Central memory CD8-positive, alpha-beta T cell (primary cell): Measurements from ENCODE around the gene PRKCA.

Experiments
- ATAC-seq: fragments of 150-1000 bp; cut with Tn5 transposase; replicated peaks from 2 replicates; pipeline ENCODE4 v1.10.0; 2022; ENCODE audit warnings: mild to moderate bottlenecking, moderate FRiP score, moderate number of reproducible peaks; ENCODE audit not compliant: poor library complexity, severe bottlenecking; ENCODE audit errors: extremely low read depth
- DNase-seq, 2 donors: peaks; one replicate each; pipeline ENCODE4 v3.0.0; 2021; ENCODE audit warnings: low spot score in 2 of 2
- H3K27ac Mint-ChIP-seq: one replicate; pipeline ENCODE4 v1.8.0; 2022; ENCODE audit warnings: low read depth, mild to moderate bottlenecking, moderate library complexity, mixed read lengths
- H3K27me3 Mint-ChIP-seq: one replicate; pipeline ENCODE4 v1.8.0; 2022; ENCODE audit warnings: mixed read lengths
- H3K36me3 Mint-ChIP-seq: one replicate; pipeline ENCODE4 v1.8.0; 2022; ENCODE audit warnings: mild to moderate bottlenecking, moderate library complexity, mixed read lengths; ENCODE audit not compliant: insufficient read depth
- H3K4me1 Mint-ChIP-seq: one replicate; pipeline ENCODE4 v1.8.0; 2022; ENCODE audit warnings: mixed read lengths
- H3K4me3 Mint-ChIP-seq: one replicate; pipeline ENCODE4 v1.8.0; 2022; ENCODE audit warnings: mild to moderate bottlenecking, moderate library complexity, mixed read lengths
- H3K9me3 Mint-ChIP-seq: one replicate; pipeline ENCODE4 v1.8.0; 2022; ENCODE audit warnings: mixed read lengths

PRKCA gene

DNA sequence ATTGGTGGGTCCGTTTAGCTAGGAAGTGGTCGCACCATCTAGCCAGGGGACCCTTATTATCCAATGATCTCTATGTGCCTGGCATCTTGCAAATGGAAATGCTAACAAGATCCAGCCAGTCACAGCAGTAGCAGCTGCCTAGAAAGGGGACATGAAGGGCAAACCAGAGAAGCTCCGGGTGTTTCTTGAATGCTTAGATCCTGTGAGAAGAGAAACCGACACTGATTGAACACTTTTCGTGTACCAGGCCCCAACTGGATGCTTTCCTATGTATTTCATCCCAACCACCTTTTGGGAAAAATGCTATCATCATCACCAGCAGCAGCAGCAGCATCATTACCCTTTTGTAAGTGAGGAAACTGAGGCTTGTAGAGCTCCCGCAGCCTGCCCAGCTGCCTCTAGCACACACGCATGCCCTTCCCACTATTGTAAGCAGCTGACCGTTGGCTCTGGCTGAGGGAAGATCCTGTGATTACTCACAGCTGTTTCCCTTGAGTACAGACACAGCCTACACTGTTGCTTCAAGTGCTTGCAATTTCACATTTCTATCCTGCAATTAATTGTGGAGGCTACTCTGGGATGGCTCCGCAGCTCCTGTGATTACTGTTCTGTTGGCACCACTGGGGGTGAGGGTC, 351.8 kb downstream of the PRKCA start:
- ATAC-seq (no peak), DNase-seq (no peak)
- Mint-ChIP-seq H3K36me3 (peaks cover 5% of the 10 kb centered on the region), H3K4me3 (no peak overlapping the region), H3K27ac (no peak overlapping the region), H3K9me3 (no peaks in the 10 kb centered on the region), H3K27me3 (no peaks in the 10 kb centered on the region), H3K4me1 (peaks cover 7% of the 10 kb centered on the region)

DNA sequence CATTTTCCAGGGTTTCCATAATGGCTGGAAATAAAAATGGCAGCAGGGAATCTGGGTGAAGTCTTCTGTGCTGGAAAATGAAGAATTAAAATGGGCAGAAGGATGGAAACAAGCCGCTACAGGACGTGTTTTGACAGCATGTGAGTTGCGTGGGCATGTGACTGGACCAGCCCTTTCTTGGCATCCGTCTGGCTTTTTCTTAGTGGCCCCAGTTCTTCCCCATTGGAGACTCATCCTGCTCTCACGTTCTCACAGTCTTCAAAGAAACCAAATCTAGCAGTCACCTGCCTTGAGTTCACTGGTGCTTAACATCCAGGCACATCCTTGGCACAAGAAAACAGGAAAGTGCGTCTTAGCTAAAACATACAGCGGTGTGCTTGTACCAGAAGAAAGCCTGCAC, 352.4 kb downstream of the PRKCA start:
- H3K36me3 Mint-ChIP-seq = peaks cover 5% of the 10 kb centered on the region
- no peaks in the 10 kb centered on the region for H3K27me3 Mint-ChIP-seq
- H3K4me3 Mint-ChIP-seq = no peak overlapping the region
- DNase-seq (no peak), ATAC-seq (no peak)
- no peak overlapping the region for H3K27ac Mint-ChIP-seq
- no peaks in the 10 kb centered on the region for H3K9me3 Mint-ChIP-seq
- peaks cover 2% of the 10 kb centered on the region for H3K4me1 Mint-ChIP-seq

DNA sequence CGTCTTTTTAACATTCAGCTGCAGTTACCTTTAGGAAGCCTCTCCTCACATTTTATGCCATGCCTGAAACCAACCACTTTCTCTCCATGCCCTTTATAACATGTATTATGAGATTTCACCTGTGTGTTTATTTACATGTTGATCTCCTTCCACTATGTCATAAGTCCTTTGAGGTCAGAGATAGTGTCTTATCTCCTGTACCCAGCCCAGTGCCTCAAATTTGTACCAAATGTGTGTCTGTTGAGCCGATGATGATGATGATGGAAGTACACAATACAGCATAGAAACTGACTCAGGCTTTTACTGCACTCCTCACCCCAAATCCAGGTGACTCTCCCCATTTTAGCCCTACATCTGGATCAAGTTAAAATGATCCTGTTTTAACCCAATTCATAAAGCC, 353.0 kb downstream of the PRKCA start:
- no peaks in the 10 kb centered on the region for H3K27me3 Mint-ChIP-seq
- no peak overlapping the region for H3K4me3 Mint-ChIP-seq
- no peak for ATAC-seq
- no peak overlapping the region for H3K27ac Mint-ChIP-seq
- no peak for DNase-seq
- H3K4me1 Mint-ChIP-seq = no peaks in the 10 kb centered on the region
- no peaks in the 10 kb centered on the region for H3K9me3 Mint-ChIP-seq
- peaks cover 5% of the 10 kb centered on the region for H3K36me3 Mint-ChIP-seq

DNA sequence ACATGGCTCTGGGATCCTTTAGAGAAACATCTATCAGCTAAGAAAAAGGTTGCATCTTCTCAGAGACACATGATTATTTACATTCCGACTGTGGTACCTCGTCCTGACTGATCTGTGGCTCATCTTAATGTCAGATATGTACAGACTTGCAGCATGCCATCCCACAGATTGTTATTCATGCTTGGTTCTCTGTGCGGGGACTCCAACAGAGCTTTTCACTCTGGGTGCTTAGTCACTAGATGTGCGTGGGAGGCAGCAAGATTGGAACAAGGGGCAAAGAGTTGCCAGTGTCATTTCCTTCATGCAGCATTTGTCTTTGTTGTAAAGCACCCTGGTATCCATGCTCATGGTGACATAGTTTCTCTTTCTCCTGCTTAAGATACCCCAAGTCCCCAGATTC, 353.4 kb downstream of the PRKCA start:
- Mint-ChIP-seq H3K27me3 (no peaks in the 10 kb centered on the region), H3K4me1 (no peaks in the 10 kb centered on the region), H3K36me3 (peaks cover 5% of the 10 kb centered on the region), H3K27ac (no peak overlapping the region), H3K9me3 (no peaks in the 10 kb centered on the region), H3K4me3 (no peak overlapping the region)
- DNase-seq (no peak), ATAC-seq (no peak)

DNA sequence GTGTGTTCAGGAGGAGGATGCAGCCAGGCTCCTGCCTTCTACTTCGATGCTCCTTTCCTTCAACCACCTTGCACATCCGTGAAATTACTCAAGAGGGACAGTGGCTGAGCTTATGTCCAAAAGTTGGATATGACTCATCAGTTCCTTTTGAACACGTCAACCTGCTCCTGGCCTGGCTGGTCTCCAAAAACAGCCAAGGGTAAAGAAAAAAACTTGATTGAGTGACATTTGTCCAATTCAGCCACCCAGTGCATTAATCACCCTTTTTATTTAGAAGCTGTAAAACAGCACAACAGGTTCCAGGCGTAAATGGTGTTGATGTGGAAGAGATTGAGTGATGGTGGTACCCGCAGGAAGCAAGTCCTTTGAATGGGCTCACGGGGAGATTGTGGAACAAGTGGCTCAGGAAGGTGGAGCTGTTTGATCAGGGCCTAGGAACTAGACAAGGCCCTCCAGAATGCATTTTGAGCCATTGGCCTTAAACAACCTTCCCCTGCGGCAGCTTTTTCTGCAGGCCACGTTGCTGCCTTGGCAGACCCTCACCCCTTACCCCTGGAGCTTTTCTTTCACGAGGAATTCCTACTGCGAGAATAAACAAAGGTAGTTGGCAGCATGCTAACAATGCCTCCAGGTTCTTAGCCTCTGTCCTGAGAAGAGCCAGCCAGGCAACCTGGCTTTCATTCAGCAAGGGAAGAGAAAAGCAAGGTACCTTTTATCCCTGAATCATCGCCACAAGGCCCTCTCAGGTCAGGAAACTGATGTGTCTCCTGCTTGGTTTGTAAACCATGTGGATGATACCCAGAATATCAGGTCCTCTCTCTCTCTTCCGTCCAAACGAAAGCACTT, 359.2 kb downstream of the PRKCA start:
- no peak for DNase-seq
- H3K4me1 Mint-ChIP-seq = peaks cover 13% of the 10 kb centered on the region

DNA sequence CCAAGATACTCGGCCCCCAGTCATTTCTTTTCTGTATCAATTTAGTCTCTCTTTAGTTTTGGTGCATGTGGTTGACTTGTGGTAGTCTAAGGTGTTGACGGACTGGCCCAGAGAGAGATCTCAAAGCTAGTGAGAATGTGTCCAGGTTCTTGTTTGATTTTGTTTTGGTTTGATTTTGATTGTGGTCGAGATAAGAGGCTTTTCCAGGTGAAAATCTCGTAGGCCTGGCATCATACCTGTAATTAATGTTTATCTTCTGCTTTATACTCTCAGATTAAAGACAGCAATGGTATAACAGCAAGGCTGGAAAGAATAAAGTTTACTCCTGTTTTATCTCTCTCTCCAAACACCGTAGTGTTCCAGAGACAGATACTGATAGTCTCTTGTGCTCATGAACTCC, 360.1 kb downstream of the PRKCA start:
- no peak for DNase-seq
- peaks cover 3% of the 10 kb centered on the region for H3K36me3 Mint-ChIP-seq
- ATAC-seq = no peak
- no peaks in the 10 kb centered on the region for H3K27me3 Mint-ChIP-seq
- H3K27ac Mint-ChIP-seq = no peak overlapping the region
- no peak overlapping the region for H3K4me3 Mint-ChIP-seq
- no peaks in the 10 kb centered on the region for H3K9me3 Mint-ChIP-seq
- H3K4me1 Mint-ChIP-seq = peaks cover 22% of the 10 kb centered on the region

More for the DNA sequence above, 359.2 kb downstream of the PRKCA start:
- H3K4me3 Mint-ChIP-seq = no peak overlapping the region
- peaks cover 3% of the 10 kb centered on the region for H3K36me3 Mint-ChIP-seq
- no peaks in the 10 kb centered on the region for H3K27me3 Mint-ChIP-seq
- no peak for ATAC-seq
- H3K9me3 Mint-ChIP-seq = no peaks in the 10 kb centered on the region
- no peak overlapping the region for H3K27ac Mint-ChIP-seq

DNA sequence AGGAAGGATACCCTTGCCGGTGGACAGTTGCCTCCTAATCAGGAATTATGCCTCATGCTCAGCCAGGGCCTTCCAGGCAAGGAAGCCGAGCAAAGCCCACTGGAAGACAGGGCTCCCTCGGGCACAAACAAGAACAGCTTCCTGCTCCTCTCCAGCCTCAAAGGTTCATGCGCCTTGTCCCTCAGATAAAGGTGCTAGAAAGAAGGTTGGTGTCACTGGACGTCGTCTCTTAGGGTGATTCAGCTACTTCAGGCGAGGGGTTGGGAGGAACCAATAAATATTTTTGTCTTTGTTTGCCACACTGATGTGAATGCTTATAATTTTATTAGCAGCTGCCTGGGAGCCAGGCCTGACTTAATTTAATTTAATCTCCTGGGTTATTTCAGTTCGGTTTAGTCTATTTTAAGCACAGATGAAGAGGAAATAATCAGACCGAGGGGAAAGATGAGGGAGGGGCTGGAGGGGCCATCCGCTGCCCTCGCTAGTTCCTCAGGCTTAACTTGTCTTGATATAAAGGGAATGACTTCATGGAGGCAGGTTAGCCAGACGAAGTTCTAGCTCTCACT, 360.7 kb downstream of the PRKCA start:
- H3K27me3 Mint-ChIP-seq = no peaks in the 10 kb centered on the region
- no peak overlapping the region for H3K27ac Mint-ChIP-seq
- H3K9me3 Mint-ChIP-seq = no peaks in the 10 kb centered on the region
- H3K4me3 Mint-ChIP-seq = no peak overlapping the region
- no peak for DNase-seq
- H3K36me3 Mint-ChIP-seq = no peaks in the 10 kb centered on the region
- H3K4me1 Mint-ChIP-seq = peaks cover 27% of the 10 kb centered on the region
- ATAC-seq = no peak

DNA sequence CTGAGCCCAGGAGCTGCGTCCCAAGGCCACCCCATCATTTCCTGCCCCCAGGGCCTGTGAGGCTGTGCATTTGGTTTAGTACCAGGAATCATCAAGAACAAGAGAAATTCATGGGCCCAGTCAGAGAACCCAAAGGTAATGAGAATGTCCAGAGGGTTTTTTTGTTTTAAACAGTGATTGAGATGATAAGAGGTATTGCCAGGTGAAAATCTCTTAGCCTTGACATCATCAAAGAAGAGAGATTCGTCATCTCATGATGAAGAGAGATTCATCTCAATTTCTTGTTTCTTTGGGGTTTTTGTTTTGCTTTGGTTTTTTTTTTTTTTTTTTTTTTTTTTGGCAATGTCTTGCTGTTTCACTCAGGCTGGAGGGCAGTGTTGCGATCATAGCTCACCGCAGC, 361.9 kb downstream of the PRKCA start:
- no peak for DNase-seq
- Mint-ChIP-seq H3K27me3 (peaks cover 7% of the 10 kb centered on the region), H3K9me3 (no peaks in the 10 kb centered on the region), H3K27ac (no peak overlapping the region), H3K4me1 (peaks cover 27% of the 10 kb centered on the region), H3K36me3 (no peaks in the 10 kb centered on the region), H3K4me3 (no peak overlapping the region)
- ATAC-seq = no peak

DNA sequence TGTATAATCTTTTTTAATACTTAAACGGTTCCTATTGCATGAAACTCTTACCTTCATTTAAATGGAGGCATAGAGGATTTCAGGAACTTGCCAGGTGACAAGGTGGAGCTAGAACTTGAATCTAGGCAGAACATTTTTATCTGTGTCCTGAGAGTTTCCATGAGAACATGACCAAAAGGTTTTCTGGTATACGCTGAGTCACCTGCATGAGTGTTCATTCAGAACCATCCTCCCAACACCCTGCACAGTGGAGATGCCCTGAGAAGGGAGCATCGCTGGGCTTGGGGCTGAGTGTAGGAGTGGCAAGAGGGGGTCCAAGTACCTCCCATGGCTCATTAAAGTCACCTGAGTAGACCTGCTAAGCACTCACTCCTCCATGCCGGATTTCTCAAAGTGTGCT, 362.8 kb downstream of the PRKCA start:
- H3K36me3 Mint-ChIP-seq = no peaks in the 10 kb centered on the region
- peaks cover 27% of the 10 kb centered on the region for H3K4me1 Mint-ChIP-seq
- H3K27me3 Mint-ChIP-seq = peaks cover 7% of the 10 kb centered on the region
- H3K27ac Mint-ChIP-seq = no peak overlapping the region
- no peak for DNase-seq
- ATAC-seq = no peak
- no peaks in the 10 kb centered on the region for H3K9me3 Mint-ChIP-seq
- H3K4me3 Mint-ChIP-seq = no peak overlapping the region

DNA sequence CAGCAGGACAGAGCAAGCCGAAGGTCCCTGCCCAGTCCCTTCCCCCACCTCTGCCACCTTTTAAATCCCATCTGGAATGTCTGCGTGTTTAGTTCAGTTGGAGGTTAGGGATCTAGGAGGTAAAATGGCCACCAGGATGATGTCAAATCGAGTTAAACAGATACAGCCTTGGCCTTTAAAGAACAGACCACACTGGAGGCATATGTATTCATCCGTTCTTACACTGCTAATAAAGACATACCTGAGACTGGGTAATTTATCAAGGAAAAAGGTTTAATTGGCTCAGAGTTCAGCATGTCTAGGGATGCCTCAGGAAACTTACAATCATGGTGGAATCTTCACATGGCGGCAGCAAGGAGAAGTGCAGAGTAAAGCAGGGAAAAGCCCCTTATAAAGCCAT, 364.7 kb downstream of the PRKCA start:
- Mint-ChIP-seq H3K36me3 (no peaks in the 10 kb centered on the region), H3K4me1 (peaks cover 27% of the 10 kb centered on the region), H3K9me3 (no peaks in the 10 kb centered on the region), H3K27me3 (peaks cover 7% of the 10 kb centered on the region), H3K27ac (peak overlapping the region; percentile 16), H3K4me3 (no peak overlapping the region)
- DNase-seq (no peak), ATAC-seq (no peak)

DNA sequence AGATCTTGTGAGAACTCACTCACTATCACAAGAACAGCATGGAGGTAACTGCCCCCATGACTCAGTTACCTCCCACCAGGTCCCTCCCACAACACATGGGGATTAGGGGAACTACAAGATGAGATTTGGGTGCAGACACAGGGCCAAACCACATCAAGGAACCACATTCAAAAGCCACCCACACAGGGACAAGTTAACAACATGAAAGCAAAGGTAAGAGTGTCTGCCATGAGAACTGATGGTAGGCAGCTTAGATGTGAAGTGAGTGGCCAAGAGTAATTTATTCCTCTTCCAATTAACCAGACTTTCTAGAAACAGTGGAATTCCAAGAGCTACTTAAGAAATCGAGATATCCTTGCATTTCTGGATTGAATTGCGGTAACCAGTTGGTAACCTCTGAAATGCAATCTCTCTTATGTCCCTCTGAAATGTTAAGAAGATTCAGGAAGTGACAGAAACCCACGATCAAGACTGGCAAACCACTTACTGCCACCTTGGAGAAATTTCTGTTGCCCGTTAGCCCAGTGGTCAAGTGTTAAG, 365.1 kb downstream of the PRKCA start:
- no peaks in the 10 kb centered on the region for H3K36me3 Mint-ChIP-seq
- peaks cover 27% of the 10 kb centered on the region for H3K4me1 Mint-ChIP-seq
- ATAC-seq (peak; percentile 86), DNase-seq (peak in 1 of 2 donors; percentile 10)
- peaks cover 7% of the 10 kb centered on the region for H3K27me3 Mint-ChIP-seq
- peak overlapping the region; percentile 16 for H3K27ac Mint-ChIP-seq
- H3K4me3 Mint-ChIP-seq = no peak overlapping the region
- H3K9me3 Mint-ChIP-seq = no peaks in the 10 kb centered on the region

DNA sequence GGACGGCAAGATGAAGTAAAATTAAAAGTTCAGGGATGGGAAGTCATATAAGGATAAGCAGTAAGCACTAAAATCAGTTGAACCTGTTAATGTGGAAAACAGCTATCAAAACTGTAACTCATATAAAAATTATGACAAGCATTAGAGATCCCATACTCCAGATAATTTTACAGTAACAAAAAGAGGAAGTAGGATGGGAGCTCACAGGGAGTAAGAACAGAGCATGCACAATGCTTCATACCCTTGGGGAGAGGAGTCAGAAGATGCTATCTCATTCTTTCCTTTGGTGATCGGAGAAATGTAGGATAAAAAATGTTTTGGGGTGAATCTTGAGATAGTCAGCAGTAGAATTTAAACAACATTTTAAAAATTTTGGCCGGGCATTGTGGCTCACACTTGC, 367.8 kb downstream of the PRKCA start:
- H3K4me3 Mint-ChIP-seq = no peak overlapping the region
- no peak overlapping the region for H3K27ac Mint-ChIP-seq
- no peaks in the 10 kb centered on the region for H3K9me3 Mint-ChIP-seq
- ATAC-seq = no peak
- peaks cover 37% of the 10 kb centered on the region for H3K4me1 Mint-ChIP-seq
- H3K27me3 Mint-ChIP-seq = peaks cover 7% of the 10 kb centered on the region
- peaks cover 2% of the 10 kb centered on the region for H3K36me3 Mint-ChIP-seq
- DNase-seq = no peak

DNA sequence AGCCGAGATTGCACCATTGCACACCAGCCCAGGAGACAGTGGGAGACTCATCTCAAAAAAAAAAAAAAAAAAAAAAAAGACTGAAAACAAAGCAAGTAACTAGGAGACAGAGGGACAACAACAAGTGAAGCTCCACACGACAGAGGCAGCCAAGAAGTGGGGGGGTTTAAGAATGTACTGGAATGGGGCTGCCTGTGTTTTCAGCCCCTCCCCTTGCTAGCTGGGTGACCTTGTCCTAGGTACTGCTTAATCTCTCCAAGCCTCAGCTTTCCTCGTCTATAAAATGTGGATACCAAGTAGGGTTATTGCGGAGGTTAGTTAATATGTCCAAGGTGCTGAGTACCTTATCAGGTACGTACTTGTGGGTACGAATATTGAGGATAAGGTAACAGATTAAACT, 368.7 kb downstream of the PRKCA start:
- peaks cover 2% of the 10 kb centered on the region for H3K36me3 Mint-ChIP-seq
- H3K4me1 Mint-ChIP-seq = peaks cover 32% of the 10 kb centered on the region
- no peaks in the 10 kb centered on the region for H3K9me3 Mint-ChIP-seq
- peak overlapping the region; percentile 75 for H3K27ac Mint-ChIP-seq
- H3K27me3 Mint-ChIP-seq = peaks cover 7% of the 10 kb centered on the region
- DNase-seq (no peak), ATAC-seq (no peak)
- H3K4me3 Mint-ChIP-seq = no peak overlapping the region
